Memory B cell (primary cell): ENCODE data around the gene MIPOL1.

Source experiments
- ATAC-seq: fragments of 150-1000 bp; cut with Tn5 transposase; 2 replicates; pipeline ENCODE4 v1.10.0; 2021; ENCODE audit warnings: low read depth, mild to moderate bottlenecking, moderate library complexity
- DNase-seq, 2 donors: peaks; one replicate each; pipeline ENCODE4 v3.0.0; 2022; ENCODE audit warnings: low spot score in 2 of 2
- H3K27ac Mint-ChIP-seq: one replicate; pipeline ENCODE4 v1.8.0; 2022; ENCODE audit warnings: mild to moderate bottlenecking, moderate library complexity, mixed read lengths
- H3K27me3 Mint-ChIP-seq: one replicate; pipeline ENCODE4 v1.8.0; 2022; ENCODE audit warnings: mixed read lengths
- H3K36me3 Mint-ChIP-seq: one replicate; pipeline ENCODE4 v1.8.0; 2022; ENCODE audit warnings: mild to moderate bottlenecking, mixed read lengths
- H3K4me1 Mint-ChIP-seq: one replicate; pipeline ENCODE4 v1.8.0; 2022; ENCODE audit warnings: mixed read lengths
- H3K4me3 Mint-ChIP-seq: one replicate; pipeline ENCODE4 v1.8.0; 2022; ENCODE audit warnings: mild to moderate bottlenecking, moderate library complexity, mixed read lengths
- H3K9me3 Mint-ChIP-seq: one replicate; pipeline ENCODE4 v1.8.0; 2022; ENCODE audit warnings: mixed read lengths

The MIPOL1 gene

GRCh38 chr14:37588956-37589714 lies 391.4 kb downstream of the MIPOL1 start:
- Mint-ChIP-seq H3K4me3 (no peak overlapping the region), H3K4me1 (no peaks in the 10 kb centered on the region), H3K27ac (no peak overlapping the region), H3K9me3 (no peaks in the 10 kb centered on the region), H3K36me3 (no peaks in the 10 kb centered on the region), H3K27me3 (peaks cover 15% of the 10 kb centered on the region)
- ATAC-seq (no peak), DNase-seq (no peak)

GRCh38 chr14:37589715-37590427 lies 392.1 kb downstream of the MIPOL1 start:
- Mint-ChIP-seq H3K27me3 (peaks cover 16% of the 10 kb centered on the region), H3K4me3 (no peak overlapping the region), H3K36me3 (peaks cover 2% of the 10 kb centered on the region), H3K27ac (no peak overlapping the region), H3K4me1 (no peaks in the 10 kb centered on the region), H3K9me3 (no peaks in the 10 kb centered on the region)
- DNase-seq, result no peak
- no peak for ATAC-seq

- no peak for ATAC-seq
- H3K27ac Mint-ChIP-seq, result no peak overlapping the region
- H3K4me1 Mint-ChIP-seq, result no peaks in the 10 kb centered on the region
- H3K4me3 Mint-ChIP-seq, result no peak overlapping the region
- H3K9me3 Mint-ChIP-seq, result no peaks in the 10 kb centered on the region
- H3K27me3 Mint-ChIP-seq, result peaks cover 16% of the 10 kb centered on the region
- no peak for DNase-seq
- H3K36me3 Mint-ChIP-seq, result peaks cover 2% of the 10 kb centered on the region
Measured at GRCh38 chr14:37590428-37591139, 392.8 kb downstream of the MIPOL1 start.

GRCh38 chr14:37591311-37591940 lies 393.7 kb downstream of the MIPOL1 start:
- Mint-ChIP-seq H3K4me1 (no peaks in the 10 kb centered on the region), H3K9me3 (no peaks in the 10 kb centered on the region), H3K4me3 (no peak overlapping the region), H3K36me3 (peaks cover 2% of the 10 kb centered on the region), H3K27ac (no peak overlapping the region), H3K27me3 (peaks cover 15% of the 10 kb centered on the region)
- ATAC-seq (no peak), DNase-seq (no peak)

GRCh38 chr14:37591941-37592481 lies 394.3 kb downstream of the MIPOL1 start:
- H3K9me3 Mint-ChIP-seq, result no peaks in the 10 kb centered on the region
- H3K27me3 Mint-ChIP-seq, result peaks cover 18% of the 10 kb centered on the region
- no peak for ATAC-seq
- DNase-seq, result no peak
- no peak overlapping the region for H3K4me3 Mint-ChIP-seq
- H3K27ac Mint-ChIP-seq, result no peak overlapping the region
- H3K4me1 Mint-ChIP-seq, result no peaks in the 10 kb centered on the region
- H3K36me3 Mint-ChIP-seq, result peaks cover 2% of the 10 kb centered on the region

GRCh38 chr14:37592482-37593408 lies 395.0 kb downstream of the MIPOL1 start:
- ATAC-seq, result no peak
- DNase-seq, result no peak

GRCh38 chr14:37593511-37594237 lies 395.9 kb downstream of the MIPOL1 start:
- Mint-ChIP-seq H3K27me3 (peaks cover 18% of the 10 kb centered on the region), H3K9me3 (no peaks in the 10 kb centered on the region), H3K36me3 (peaks cover 2% of the 10 kb centered on the region), H3K4me3 (no peak overlapping the region), H3K4me1 (no peaks in the 10 kb centered on the region), H3K27ac (no peak overlapping the region)
- ATAC-seq, result no peak
- no peak for DNase-seq

More at GRCh38 chr14:37592482-37593408, 395.0 kb downstream of the MIPOL1 start:
- Mint-ChIP-seq H3K36me3 (peaks cover 2% of the 10 kb centered on the region), H3K27me3 (peaks cover 18% of the 10 kb centered on the region), H3K4me3 (no peak overlapping the region), H3K27ac (no peak overlapping the region), H3K9me3 (no peaks in the 10 kb centered on the region), H3K4me1 (no peaks in the 10 kb centered on the region)

GRCh38 chr14:37594238-37594970 lies 396.7 kb downstream of the MIPOL1 start:
- ATAC-seq, result no peak
- peaks cover 2% of the 10 kb centered on the region for H3K36me3 Mint-ChIP-seq
- DNase-seq, result no peak
- H3K9me3 Mint-ChIP-seq, result no peaks in the 10 kb centered on the region
- no peaks in the 10 kb centered on the region for H3K4me1 Mint-ChIP-seq
- H3K4me3 Mint-ChIP-seq, result no peak overlapping the region
- H3K27me3 Mint-ChIP-seq, result peaks cover 20% of the 10 kb centered on the region
- H3K27ac Mint-ChIP-seq, result no peak overlapping the region

GRCh38 chr14:37594971-37595808 lies 397.5 kb downstream of the MIPOL1 start, which contains the start of the genes FOXA1 and TTC6:
TSS of gene FOXA1 (minus strand) at chr14:37595249. CDS start at chr14:37594972, 277 bp downstream.
TSS of gene TTC6 (plus strand) at chr14:37595629. CDS start at chr14:37622065, 26,436 bp downstream.
- no peak for ATAC-seq
- H3K27me3 Mint-ChIP-seq, result peaks cover 20% of the 10 kb centered on the region

GRCh38 chr14:37595809-37596621 lies 398.3 kb downstream of the MIPOL1 start:
- ATAC-seq, result peak; percentile 42
- Mint-ChIP-seq H3K27ac (no peak overlapping the region), H3K9me3 (no peaks in the 10 kb centered on the region), H3K4me1 (no peaks in the 10 kb centered on the region), H3K4me3 (peak overlapping the region; percentile 25), H3K27me3 (peaks cover 20% of the 10 kb centered on the region), H3K36me3 (peaks cover 2% of the 10 kb centered on the region)
- no peak for DNase-seq

More at GRCh38 chr14:37594971-37595808, 397.5 kb downstream of the MIPOL1 start, which contains the start of the genes FOXA1 and TTC6:
- Mint-ChIP-seq H3K4me1 (no peaks in the 10 kb centered on the region), H3K27ac (no peak within 1 kb of the TSS), H3K9me3 (no peaks in the 10 kb centered on the region), H3K4me3 (peak within 1 kb of the TSS; percentile 25), H3K36me3 (peaks cover 2% of the 10 kb centered on the region)
- no peak for DNase-seq
